Loucy (cell line): ENCODE results near the gene ARID1B.

Experiments used
- H2AFZ ChIP-seq: fragments of 200-600 bp; sonication (generic); 2 replicates; pipeline ENCODE4 v1.6.0; 2016; ENCODE audit warnings: antibody characterized with exemption, mild to moderate bottlenecking, low read length, moderate library complexity
- H3F3A ChIP-seq: fragments of 200-600 bp; 2 replicates; pipeline ENCODE4 v1.6.0; 2016; ENCODE audit warnings: antibody characterized with exemption, low read depth, mild to moderate bottlenecking
- H3K27me3 ChIP-seq: fragments of 200-600 bp; sonication (generic); 2 replicates; pipeline ENCODE4 v1.6.1; 2014; ENCODE audit warnings: low read length, mild to moderate bottlenecking; ENCODE audit not compliant: insufficient read depth, poor library complexity, severe bottlenecking
- H3K36me3 ChIP-seq: fragments of 200-600 bp; sonication (generic); 2 replicates; pipeline ENCODE4 v1.6.1; 2016; ENCODE audit warnings: low read length; ENCODE audit not compliant: insufficient read depth
- H3K4me1 ChIP-seq: fragments of 200-600 bp; sonication (generic); 2 replicates; pipeline ENCODE4 v1.5.1; 2014; ENCODE audit warnings: low read length, mild to moderate bottlenecking; ENCODE audit not compliant: insufficient read depth, poor library complexity, severe bottlenecking
- H3K4me2 ChIP-seq: fragments of 200-600 bp; sonication (generic); 2 replicates; pipeline ENCODE4 v1.6.0; 2014; ENCODE audit warnings: antibody characterized with exemption, low read length, low read depth, mild to moderate bottlenecking; ENCODE audit not compliant: poor library complexity, severe bottlenecking
- H3K4me3 ChIP-seq: fragments of 200-600 bp; sonication (generic); 2 replicates; pipeline ENCODE4 v1.5.1; 2014; ENCODE audit warnings: low read length, mild to moderate bottlenecking, mixed read lengths; ENCODE audit not compliant: poor library complexity, severe bottlenecking
- H3K79me2 ChIP-seq: fragments of 200-600 bp; sonication (generic); 2 replicates; pipeline ENCODE4 v1.6.1; 2014; ENCODE audit warnings: low read length; ENCODE audit not compliant: insufficient read depth
- H3K9ac ChIP-seq: fragments of 200-600 bp; sonication (generic); 2 replicates; pipeline ENCODE4 v1.6.0; 2014; ENCODE audit warnings: mild to moderate bottlenecking, low read depth, low read length, moderate library complexity; ENCODE audit not compliant: poor library complexity, severe bottlenecking
- H3K9me2 ChIP-seq: fragments of 200-600 bp; sonication (generic); replicated peaks from 2 replicates; pipeline ENCODE4 v1.6.1; 2016; ENCODE audit warnings: low read depth, low read length, mixed read lengths
- H3K9me3 ChIP-seq: fragments of 200-600 bp; sonication (generic); 2 replicates; pipeline ENCODE4 v1.6.1; 2014; ENCODE audit warnings: mild to moderate bottlenecking, antibody characterized with exemption, low read length, low read depth; ENCODE audit not compliant: insufficient read depth
- H4K20me1 ChIP-seq: fragments of 200-600 bp; sonication (generic); 2 replicates; pipeline ENCODE4 v1.6.0; 2014; ENCODE audit warnings: antibody characterized with exemption, low read length, mild to moderate bottlenecking; ENCODE audit not compliant: insufficient read depth, poor library complexity, severe bottlenecking
- EZH2phosphoT487 ChIP-seq: fragments of 200-600 bp; IDR thresholded peaks from 2 replicates; pipeline ENCODE4 v1.6.1; 2018; ENCODE audit warnings: antibody characterized with exemption, mild to moderate bottlenecking, moderate library complexity, borderline replicate concordance
- TF ChIP-seq, protein P1 (sequence below): fragments of 200-600 bp; sonication (generic); conservative IDR thresholded peaks from 2 replicates; pipeline ENCODE4 v1.5.1; 2014; ENCODE audit warnings: mild to moderate bottlenecking, antibody characterized with exemption, low read length

The ARID1B gene

DNA sequence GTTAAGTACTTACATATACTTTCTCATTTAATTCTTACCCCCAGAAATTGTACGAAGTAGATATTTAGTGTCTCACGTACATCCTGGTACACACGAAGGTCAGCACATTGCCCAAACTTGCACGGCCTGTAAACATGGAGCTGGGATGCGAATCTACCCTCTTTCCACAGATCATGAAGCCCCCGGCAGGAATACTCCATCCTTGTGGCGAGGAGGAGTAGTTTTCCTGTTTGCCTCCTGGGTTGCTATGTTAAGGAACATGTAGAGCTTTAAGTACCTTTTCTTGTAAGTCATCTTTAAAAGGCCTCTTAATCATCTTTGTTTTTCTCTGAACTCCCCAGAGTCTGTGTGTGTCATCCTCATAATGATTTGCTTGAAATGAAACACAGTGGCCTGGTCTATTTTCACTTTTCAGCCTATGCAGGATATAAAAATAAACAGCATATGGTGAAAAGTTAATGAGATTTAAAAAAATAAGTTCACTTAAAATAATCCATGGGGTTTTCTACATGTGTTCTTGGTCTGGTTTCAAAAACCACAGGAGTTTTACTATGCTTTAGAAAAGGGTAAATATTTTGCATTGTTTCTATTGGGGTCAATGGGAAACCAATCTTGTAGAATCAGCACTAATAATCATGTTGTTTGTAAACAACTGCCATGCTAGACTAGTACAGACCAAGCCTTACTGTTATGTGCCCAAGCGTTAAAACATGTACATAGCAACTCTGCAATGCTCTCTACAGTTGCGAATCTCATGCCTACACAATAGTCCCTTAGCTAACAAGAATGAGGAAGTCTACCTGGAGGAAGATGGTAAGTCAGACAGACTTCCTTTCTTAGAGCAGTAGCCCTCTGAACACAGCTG is 9.3 kb upstream of the ARID1B start:
- Histone ChIP-seq H3K4me2 (no peak overlapping the region), H3K9me2 (no peaks in the 10 kb centered on the region)

DNA sequence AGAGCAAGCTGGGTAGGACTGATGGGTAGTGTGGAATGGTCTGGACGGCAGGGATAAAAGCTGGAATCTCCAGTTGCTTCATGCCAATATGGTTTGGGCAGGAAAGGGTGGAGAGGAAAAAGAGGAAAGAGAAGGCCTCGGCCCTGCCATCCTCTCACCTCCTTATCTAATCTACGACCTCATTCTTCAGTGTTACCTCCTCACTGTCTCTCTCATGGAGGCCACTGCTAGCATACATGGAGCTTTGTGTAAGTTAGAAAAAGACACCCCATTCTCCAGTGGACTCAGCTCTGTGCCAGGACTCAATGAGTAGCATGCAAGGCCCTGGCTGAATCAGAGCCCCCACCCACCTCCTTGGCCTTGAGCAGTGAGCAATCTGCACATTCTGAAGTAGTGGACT is 6.1 kb upstream of the ARID1B start:
- no peak for TF ChIP-seq EZH2phosphoT487
- H3K9ac ChIP-seq, result no peak overlapping the region
- no peak overlapping the region for H3K4me2 ChIP-seq
- peaks cover 3% of the 10 kb centered on the region for H4K20me1 ChIP-seq
- no peak overlapping the region for H3K4me3 ChIP-seq
- no peaks in the 10 kb centered on the region for H3F3A ChIP-seq
- H3K4me1 ChIP-seq, result peaks cover 5% of the 10 kb centered on the region
- H3K9me2 ChIP-seq, result no peaks in the 10 kb centered on the region
- no peaks in the 10 kb centered on the region for H3K27me3 ChIP-seq
- H3K79me2 ChIP-seq, result peaks cover 5% of the 10 kb centered on the region; the same call in 1 of the 2 replicates
- no peaks in the 10 kb centered on the region for H3K9me3 ChIP-seq
- H3K36me3 ChIP-seq, result no peaks in the 10 kb centered on the region
- no peak overlapping the region for H2AFZ ChIP-seq

More for the DNA sequence above, 9.3 kb upstream of the ARID1B start:
- Histone ChIP-seq H3K4me3 (no peak overlapping the region), H3K4me1 (no peaks in the 10 kb centered on the region), H4K20me1 (no peaks in the 10 kb centered on the region), H3K36me3 (no peaks in the 10 kb centered on the region), H2AFZ (no peak overlapping the region), H3F3A (no peaks in the 10 kb centered on the region), H3K9ac (no peak overlapping the region), H3K9me3 (no peaks in the 10 kb centered on the region), H3K79me2 (no peaks in the 10 kb centered on the region), H3K27me3 (no peaks in the 10 kb centered on the region)
- TF ChIP-seq, protein P1, sequence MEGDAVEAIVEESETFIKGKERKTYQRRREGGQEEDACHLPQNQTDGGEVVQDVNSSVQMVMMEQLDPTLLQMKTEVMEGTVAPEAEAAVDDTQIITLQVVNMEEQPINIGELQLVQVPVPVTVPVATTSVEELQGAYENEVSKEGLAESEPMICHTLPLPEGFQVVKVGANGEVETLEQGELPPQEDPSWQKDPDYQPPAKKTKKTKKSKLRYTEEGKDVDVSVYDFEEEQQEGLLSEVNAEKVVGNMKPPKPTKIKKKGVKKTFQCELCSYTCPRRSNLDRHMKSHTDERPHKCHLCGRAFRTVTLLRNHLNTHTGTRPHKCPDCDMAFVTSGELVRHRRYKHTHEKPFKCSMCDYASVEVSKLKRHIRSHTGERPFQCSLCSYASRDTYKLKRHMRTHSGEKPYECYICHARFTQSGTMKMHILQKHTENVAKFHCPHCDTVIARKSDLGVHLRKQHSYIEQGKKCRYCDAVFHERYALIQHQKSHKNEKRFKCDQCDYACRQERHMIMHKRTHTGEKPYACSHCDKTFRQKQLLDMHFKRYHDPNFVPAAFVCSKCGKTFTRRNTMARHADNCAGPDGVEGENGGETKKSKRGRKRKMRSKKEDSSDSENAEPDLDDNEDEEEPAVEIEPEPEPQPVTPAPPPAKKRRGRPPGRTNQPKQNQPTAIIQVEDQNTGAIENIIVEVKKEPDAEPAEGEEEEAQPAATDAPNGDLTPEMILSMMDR, result no peak
- no peak for TF ChIP-seq EZH2phosphoT487

DNA sequence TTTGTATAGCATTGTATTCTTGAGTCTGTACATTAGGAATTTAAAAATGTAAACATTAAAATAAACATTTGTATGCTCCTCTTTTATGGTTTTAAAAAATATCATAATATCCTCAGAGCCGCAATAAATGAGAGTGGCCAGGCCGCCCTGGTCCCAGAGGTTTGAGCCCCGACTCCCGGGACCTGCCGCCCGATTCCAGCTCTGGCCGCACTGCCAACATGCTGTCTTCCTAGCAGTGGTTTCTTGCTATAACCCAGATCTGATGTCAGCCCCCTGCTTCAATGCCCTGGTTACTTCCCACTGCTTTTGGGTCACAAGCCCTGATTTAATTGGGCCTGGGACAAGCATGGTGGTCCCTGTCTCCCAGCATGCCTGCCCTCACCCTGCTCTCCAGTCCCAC is 5.4 kb upstream of the ARID1B start:
- H3K4me1 ChIP-seq, result peaks cover 9% of the 10 kb centered on the region
- no peak overlapping the region for H3K4me3 ChIP-seq
- no peaks in the 10 kb centered on the region for H3K36me3 ChIP-seq
- TF ChIP-seq, protein P1, result no peak
- no peak for TF ChIP-seq EZH2phosphoT487
- peaks cover 10% of the 10 kb centered on the region for H3K79me2 ChIP-seq
- H3K9me3 ChIP-seq, result no peaks in the 10 kb centered on the region
- H2AFZ ChIP-seq, result no peak overlapping the region
- no peak overlapping the region for H3K9ac ChIP-seq
- no peaks in the 10 kb centered on the region for H3K27me3 ChIP-seq
- H3F3A ChIP-seq, result no peaks in the 10 kb centered on the region
- no peaks in the 10 kb centered on the region for H3K9me2 ChIP-seq
- H3K4me2 ChIP-seq, result no peak overlapping the region
- peaks cover 3% of the 10 kb centered on the region for H4K20me1 ChIP-seq

DNA sequence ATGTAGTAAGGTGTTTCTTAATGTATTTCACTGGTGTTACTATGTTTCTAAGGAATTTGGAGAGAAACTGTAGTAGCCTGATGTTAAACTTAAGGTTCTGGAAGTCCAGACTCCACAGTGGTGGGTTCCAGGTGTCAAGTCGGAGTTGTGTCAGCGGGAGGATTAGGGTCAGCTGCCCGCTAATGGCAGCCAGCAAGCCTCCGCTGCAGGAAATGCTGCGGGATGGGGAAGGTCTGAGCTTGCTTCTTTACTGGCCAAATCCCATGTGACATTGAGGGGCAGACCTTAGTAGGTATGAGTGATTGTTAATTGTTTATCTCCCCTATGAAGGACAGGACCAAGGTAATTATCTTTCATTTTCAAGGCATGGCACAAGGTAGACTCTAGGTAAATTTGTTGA is 3.7 kb upstream of the ARID1B start:
- Histone ChIP-seq H3K4me2 (no peak overlapping the region), H3K9me2 (no peaks in the 10 kb centered on the region), H3K9ac (no peak overlapping the region), H3K9me3 (no peaks in the 10 kb centered on the region), H3K4me3 (no peak overlapping the region), H3K4me1 (peaks cover 9% of the 10 kb centered on the region), H3K36me3 (no peaks in the 10 kb centered on the region), H3K27me3 (no peaks in the 10 kb centered on the region), H3K79me2 (peaks cover 19% of the 10 kb centered on the region), H4K20me1 (peaks cover 3% of the 10 kb centered on the region), H3F3A (no peaks in the 10 kb centered on the region), H2AFZ (no peak overlapping the region)
- no peak for TF ChIP-seq EZH2phosphoT487
- TF ChIP-seq, protein P1, result no peak
